ENCODE results near the gene FAM222A. TPM values are rescaled to one million over a fixed set of nuclear protein-coding genes. Genes with fewer than 3 reads are reported as not detected.

Gene FAM222A
- total RNA-seq, 2 experiments from 2014 or later, result 0.39 to 0.53 TPM

- Mint-ChIP-seq H3K27ac (no peak overlapping the region), H3K4me3 (no peak overlapping the region), H3K4me1 (no peaks in the 10 kb centered on the region), H3K36me3 (ENCODE audit: low read depth) (no peaks in the 10 kb centered on the region), H3K27me3 (peaks cover 8% of the 10 kb centered on the region), H3K9me3 (ENCODE audit: low read depth) (no peaks in the 10 kb centered on the region)
- POLR2A ChIA-PET, result no interaction called here
- CTCF ChIA-PET, result interaction anchor here (0.6 kb wide), 1 partner anchor 272 kb away, joined by 4 read pairs; no protein-coding TSS in a partner anchor
- intact Hi-C loops (cut with DNase I, micrococcal nuclease), result no loop called here
- ATAC-seq (no peak), DNase-seq (no peak)
Measured at GRCh38 chr12:109705291-109705690, 8.3 kb upstream of the FAM222A start.

GRCh38 chr12:109706398-109706746 lies 7.3 kb upstream of the FAM222A start:
- H3K27me3 Mint-ChIP-seq, result peaks cover 16% of the 10 kb centered on the region
- ATAC-seq (no peak), DNase-seq (no peak)
- H3K36me3 Mint-ChIP-seq (ENCODE audit: low read depth), result no peaks in the 10 kb centered on the region
- H3K27ac Mint-ChIP-seq, result no peak overlapping the region
- intact Hi-C loops (cut with DNase I, micrococcal nuclease), result no loop called here
- ChIA-PET POLR2A (no interaction called here), CTCF (interaction anchor here (0.6 kb wide), 1 partner anchor 26 kb away, joined by 3 read pairs; no protein-coding TSS in a partner anchor)
- H3K4me3 Mint-ChIP-seq, result no peak overlapping the region
- no peaks in the 10 kb centered on the region for H3K9me3 Mint-ChIP-seq (ENCODE audit: low read depth)
- no peaks in the 10 kb centered on the region for H3K4me1 Mint-ChIP-seq

GRCh38 chr12:109706747-109707469 lies 6.7 kb upstream of the FAM222A start:
- no peak for ATAC-seq
- no peaks in the 10 kb centered on the region for H3K4me1 Mint-ChIP-seq
- ChIA-PET POLR2A (no interaction called here), CTCF (no interaction called here)
- H3K27me3 Mint-ChIP-seq, result peaks cover 21% of the 10 kb centered on the region
- intact Hi-C loops (cut with DNase I, micrococcal nuclease), result no loop called here
- H3K9me3 Mint-ChIP-seq (ENCODE audit: low read depth), result no peaks in the 10 kb centered on the region
- H3K4me3 Mint-ChIP-seq, result no peak overlapping the region
- no peaks in the 10 kb centered on the region for H3K36me3 Mint-ChIP-seq (ENCODE audit: low read depth)
- no peak for DNase-seq
- H3K27ac Mint-ChIP-seq, result no peak overlapping the region

GRCh38 chr12:109707470-109707821 lies 6.2 kb upstream of the FAM222A start:
- POLR2A ChIA-PET, result no interaction called here
- Mint-ChIP-seq H3K36me3 (ENCODE audit: low read depth) (no peaks in the 10 kb centered on the region), H3K4me3 (no peak overlapping the region), H3K27me3 (peaks cover 23% of the 10 kb centered on the region), H3K4me1 (no peaks in the 10 kb centered on the region), H3K9me3 (ENCODE audit: low read depth) (no peaks in the 10 kb centered on the region), H3K27ac (no peak overlapping the region)
- ATAC-seq, result no peak
- intact Hi-C loops (cut with DNase I, micrococcal nuclease), result no loop called here
- no peak for DNase-seq
- CTCF ChIA-PET, result no interaction called here

- no peak overlapping the region for H3K4me3 Mint-ChIP-seq
- peaks cover 24% of the 10 kb centered on the region for H3K27me3 Mint-ChIP-seq
- H3K4me1 Mint-ChIP-seq, result no peaks in the 10 kb centered on the region
- no peaks in the 10 kb centered on the region for H3K36me3 Mint-ChIP-seq (ENCODE audit: low read depth)
- no peak overlapping the region for H3K27ac Mint-ChIP-seq
- CTCF ChIA-PET, result no interaction called here
- no peaks in the 10 kb centered on the region for H3K9me3 Mint-ChIP-seq (ENCODE audit: low read depth)
- no peak for ATAC-seq
- intact Hi-C loops (cut with DNase I, micrococcal nuclease), result no loop called here
- POLR2A ChIA-PET, result no interaction called here
- no peak for DNase-seq
Measured at GRCh38 chr12:109708939-109709338, 4.7 kb upstream of the FAM222A start.

- Mint-ChIP-seq H3K9me3 (ENCODE audit: low read depth) (no peaks in the 10 kb centered on the region), H3K4me3 (no peak overlapping the region), H3K4me1 (no peaks in the 10 kb centered on the region), H3K27ac (no peak overlapping the region), H3K36me3 (ENCODE audit: low read depth) (no peaks in the 10 kb centered on the region), H3K27me3 (peaks cover 24% of the 10 kb centered on the region)
- intact Hi-C loops (cut with DNase I, micrococcal nuclease), result no loop called here
- CTCF ChIA-PET, result interaction anchor here (0.7 kb wide), 1 partner anchor 205 kb away, joined by 3 read pairs; no protein-coding TSS in a partner anchor
- DNase-seq, result no peak
- POLR2A ChIA-PET, result no interaction called here
- no peak for ATAC-seq
Measured at GRCh38 chr12:109709401-109709991, 4.1 kb upstream of the FAM222A start.

- Mint-ChIP-seq H3K4me3 (no peak overlapping the region), H3K27ac (no peak overlapping the region), H3K4me1 (peaks cover 4% of the 10 kb centered on the region), H3K27me3 (peaks cover 24% of the 10 kb centered on the region), H3K9me3 (ENCODE audit: low read depth) (no peaks in the 10 kb centered on the region), H3K36me3 (ENCODE audit: low read depth) (no peaks in the 10 kb centered on the region)
- intact Hi-C loops (cut with DNase I, micrococcal nuclease), result loop anchor here (5.0 to 10.0 kb wide), 5 partner anchors 113 to 1198 kb away; partner anchors contain the start of genes ANAPC7 (in 1 of the 2), MMAB (in 1 of the 2), MVK (in 1 of the 2) and SSH1 (in 1 of the 2)
- ATAC-seq (no peak), DNase-seq (no peak)
- ChIA-PET CTCF (interaction anchor here (0.7 kb wide), 1 partner anchor 206 kb away, joined by 3 read pairs; no protein-coding TSS in a partner anchor), POLR2A (no interaction called here)
Measured at GRCh38 chr12:109710205-109710746, 3.3 kb upstream of the FAM222A start.

GRCh38 chr12:109710747-109711595 lies 2.7 kb upstream of the FAM222A start:
- peaks cover 4% of the 10 kb centered on the region for H3K4me1 Mint-ChIP-seq
- ChIA-PET CTCF (no interaction called here), POLR2A (no interaction called here)
- ATAC-seq (no peak), DNase-seq (no peak)
- H3K4me3 Mint-ChIP-seq, result no peak overlapping the region
- H3K27ac Mint-ChIP-seq, result no peak overlapping the region
- H3K36me3 Mint-ChIP-seq (ENCODE audit: low read depth), result no peaks in the 10 kb centered on the region
- intact Hi-C loops (cut with DNase I, micrococcal nuclease), result loop anchor here (5.0 to 10.0 kb wide), 5 partner anchors 114 to 1199 kb away; partner anchors contain the start of genes ANAPC7 (in 1 of the 2), MMAB (in 1 of the 2), MVK (in 1 of the 2) and SSH1 (in 1 of the 2)
- H3K9me3 Mint-ChIP-seq (ENCODE audit: low read depth), result no peaks in the 10 kb centered on the region
- peaks cover 22% of the 10 kb centered on the region for H3K27me3 Mint-ChIP-seq

- DNase-seq (no peak), ATAC-seq (no peak)
- Mint-ChIP-seq H3K36me3 (ENCODE audit: low read depth) (no peaks in the 10 kb centered on the region), H3K4me1 (peaks cover 4% of the 10 kb centered on the region), H3K9me3 (ENCODE audit: low read depth) (no peaks in the 10 kb centered on the region), H3K27me3 (peaks cover 22% of the 10 kb centered on the region), H3K4me3 (no peak overlapping the region), H3K27ac (no peak overlapping the region)
- intact Hi-C loops (cut with DNase I, micrococcal nuclease), result loop anchor here (2.0 to 10.0 kb wide), 6 partner anchors 115 to 1200 kb away; partner anchors contain the start of genes ANAPC7 (in 1 of the 2), IFT81 (in 1 of the 2), MMAB (in 1 of the 2) and MVK (in 1 of the 2)
- ChIA-PET POLR2A (no interaction called here), CTCF (interaction anchor here (0.5 kb wide), 1 partner anchor 116 kb away, joined by 3 read pairs; no protein-coding TSS in a partner anchor)
Measured at GRCh38 chr12:109711596-109712461, 1.8 kb upstream of the FAM222A start.

- ATAC-seq (peak; percentile 25), DNase-seq (peak; percentile 69)
- Mint-ChIP-seq H3K4me3 (peak overlapping the region; percentile 56), H3K27me3 (peaks cover 30% of the 10 kb centered on the region), H3K27ac (no peak overlapping the region), H3K4me1 (peaks cover 4% of the 10 kb centered on the region), H3K9me3 (ENCODE audit: low read depth) (no peaks in the 10 kb centered on the region), H3K36me3 (ENCODE audit: low read depth) (no peaks in the 10 kb centered on the region)
- POLR2A ChIA-PET, result no interaction called here
- CTCF ChIA-PET, result interaction anchor here (0.6 to 1.7 kb wide), 2 partner anchors 24 to 141 kb away, joined by 3 to 7 read pairs; partner anchors contain the start of genes MMAB and MVK
- intact Hi-C loops (cut with DNase I, micrococcal nuclease), result loop anchor here (1.0 to 10.0 kb wide), 7 partner anchors 117 to 1202 kb away; partner anchors contain the start of genes ANAPC7 (in 1 of the 2), MMAB (in 1 of the 2), MVK (in 1 of the 2) and SSH1 (in 1 of the 2)
Measured at GRCh38 chr12:109714141-109714912, 702 bp downstream of the FAM222A start.
